ENCODE results near the gene SIRT2.

Gene SIRT2

GRCh38 chr19:38912600-38913514, 13.4 kb upstream of the SIRT2 start:
- Mint-ChIP-seq H3K4me3 (no peak overlapping the region), H3K4me1 (ENCODE audit: low read depth) (peaks cover 16% of the 10 kb centered on the region), H3K27me3 (no peaks in the 10 kb centered on the region), H3K9me3 (no peaks in the 10 kb centered on the region), H3K27ac (peak overlapping the region; percentile 50), H3K36me3 (ENCODE audit: low read depth) (peaks cover 34% of the 10 kb centered on the region)
- DNase-seq: no peak

GRCh38 chr19:38911388-38912001, 12.1 kb upstream of the SIRT2 start:
- no peaks in the 10 kb centered on the region for H3K9me3 Mint-ChIP-seq
- no peak overlapping the region for H3K4me3 Mint-ChIP-seq
- no peaks in the 10 kb centered on the region for H3K27me3 Mint-ChIP-seq
- no peak for DNase-seq
- H3K4me1 Mint-ChIP-seq (ENCODE audit: low read depth): peaks cover 19% of the 10 kb centered on the region
- H3K36me3 Mint-ChIP-seq (ENCODE audit: low read depth): peaks cover 45% of the 10 kb centered on the region
- H3K27ac Mint-ChIP-seq: no peak overlapping the region

GRCh38 chr19:38910488-38910887, 11.1 kb upstream of the SIRT2 start:
- no peak for DNase-seq
- H3K4me1 Mint-ChIP-seq (ENCODE audit: low read depth): peaks cover 19% of the 10 kb centered on the region
- H3K27me3 Mint-ChIP-seq: no peaks in the 10 kb centered on the region
- H3K36me3 Mint-ChIP-seq (ENCODE audit: low read depth): peaks cover 44% of the 10 kb centered on the region
- H3K4me3 Mint-ChIP-seq: no peak overlapping the region
- no peak overlapping the region for H3K27ac Mint-ChIP-seq
- H3K9me3 Mint-ChIP-seq: no peaks in the 10 kb centered on the region

GRCh38 chr19:38908911-38909310, 9.5 kb upstream of the SIRT2 start:
- peak overlapping the region; percentile 59 for H3K27ac Mint-ChIP-seq
- H3K36me3 Mint-ChIP-seq (ENCODE audit: low read depth): peaks cover 52% of the 10 kb centered on the region

GRCh38 chr19:38907670-38908069, 8.3 kb upstream of the SIRT2 start:
- no peak overlapping the region for H3K4me3 Mint-ChIP-seq
- H3K27ac Mint-ChIP-seq: peak overlapping the region; percentile 33
- H3K4me1 Mint-ChIP-seq (ENCODE audit: low read depth): peaks cover 27% of the 10 kb centered on the region
- peaks cover 59% of the 10 kb centered on the region for H3K36me3 Mint-ChIP-seq (ENCODE audit: low read depth)
- no peak for DNase-seq
- no peaks in the 10 kb centered on the region for H3K9me3 Mint-ChIP-seq
- no peaks in the 10 kb centered on the region for H3K27me3 Mint-ChIP-seq

More at GRCh38 chr19:38908911-38909310, 9.5 kb upstream of the SIRT2 start:
- Mint-ChIP-seq H3K4me3 (no peak overlapping the region), H3K9me3 (no peaks in the 10 kb centered on the region), H3K4me1 (ENCODE audit: low read depth) (peaks cover 25% of the 10 kb centered on the region), H3K27me3 (no peaks in the 10 kb centered on the region)
- no peak for DNase-seq

GRCh38 chr19:38907227-38907626, 7.8 kb upstream of the SIRT2 start:
- Mint-ChIP-seq H3K4me3 (no peak overlapping the region), H3K36me3 (ENCODE audit: low read depth) (peaks cover 62% of the 10 kb centered on the region), H3K4me1 (ENCODE audit: low read depth) (peaks cover 24% of the 10 kb centered on the region), H3K9me3 (no peaks in the 10 kb centered on the region), H3K27me3 (no peaks in the 10 kb centered on the region), H3K27ac (no peak overlapping the region)
- no peak for DNase-seq

GRCh38 chr19:38905620-38906019, 6.2 kb upstream of the SIRT2 start:
- peaks cover 35% of the 10 kb centered on the region for H3K4me1 Mint-ChIP-seq (ENCODE audit: low read depth)
- no peak for DNase-seq
- peaks cover 73% of the 10 kb centered on the region for H3K36me3 Mint-ChIP-seq (ENCODE audit: low read depth)
- no peak overlapping the region for H3K27ac Mint-ChIP-seq
- no peak overlapping the region for H3K4me3 Mint-ChIP-seq
- no peaks in the 10 kb centered on the region for H3K9me3 Mint-ChIP-seq
- H3K27me3 Mint-ChIP-seq: no peaks in the 10 kb centered on the region

- Mint-ChIP-seq H3K4me3 (no peak overlapping the region), H3K4me1 (ENCODE audit: low read depth) (peaks cover 36% of the 10 kb centered on the region), H3K36me3 (ENCODE audit: low read depth) (peaks cover 77% of the 10 kb centered on the region), H3K27me3 (no peaks in the 10 kb centered on the region), H3K9me3 (no peaks in the 10 kb centered on the region), H3K27ac (peak overlapping the region; percentile 7)
- DNase-seq: no peak
Observed at GRCh38 chr19:38904581-38905539, 5.4 kb upstream of the SIRT2 start.

- H3K4me3 Mint-ChIP-seq: peak overlapping the region; percentile 97
- H3K36me3 Mint-ChIP-seq (ENCODE audit: low read depth): peaks cover 58% of the 10 kb centered on the region
- peaks cover 48% of the 10 kb centered on the region for H3K4me1 Mint-ChIP-seq (ENCODE audit: low read depth)
- no peak for DNase-seq
- H3K9me3 Mint-ChIP-seq: no peaks in the 10 kb centered on the region
- no peaks in the 10 kb centered on the region for H3K27me3 Mint-ChIP-seq
- peak overlapping the region; percentile 37 for H3K27ac Mint-ChIP-seq
Observed at GRCh38 chr19:38901683-38902082, 2.3 kb upstream of the SIRT2 start.

- peak overlapping the region; percentile 97 for H3K4me3 Mint-ChIP-seq
- peaks cover 48% of the 10 kb centered on the region for H3K4me1 Mint-ChIP-seq (ENCODE audit: low read depth)
- no peaks in the 10 kb centered on the region for H3K27me3 Mint-ChIP-seq
- peaks cover 52% of the 10 kb centered on the region for H3K36me3 Mint-ChIP-seq (ENCODE audit: low read depth)
- H3K9me3 Mint-ChIP-seq: no peaks in the 10 kb centered on the region
- H3K27ac Mint-ChIP-seq: peak overlapping the region; percentile 94
- DNase-seq: no peak
Observed at GRCh38 chr19:38900743-38901190, 1.3 kb upstream of the SIRT2 start.

GRCh38 chr19:38900202-38900629, 798 bp upstream of the SIRT2 start:
- Mint-ChIP-seq H3K4me3 (peak overlapping the region; percentile 97), H3K36me3 (ENCODE audit: low read depth) (peaks cover 46% of the 10 kb centered on the region), H3K27me3 (no peaks in the 10 kb centered on the region), H3K9me3 (no peaks in the 10 kb centered on the region), H3K4me1 (ENCODE audit: low read depth) (peaks cover 48% of the 10 kb centered on the region), H3K27ac (peak overlapping the region; percentile 94)
- DNase-seq: no peak

- peaks cover 42% of the 10 kb centered on the region for H3K4me1 Mint-ChIP-seq (ENCODE audit: low read depth)
- no peaks in the 10 kb centered on the region for H3K9me3 Mint-ChIP-seq
- H3K36me3 Mint-ChIP-seq (ENCODE audit: low read depth): peaks cover 35% of the 10 kb centered on the region
- H3K27ac Mint-ChIP-seq: peak overlapping the region; percentile 94
- peak overlapping the region; percentile 97 for H3K4me3 Mint-ChIP-seq
- DNase-seq: no peak
- no peaks in the 10 kb centered on the region for H3K27me3 Mint-ChIP-seq
Observed at GRCh38 chr19:38898788-38899446, 501 bp downstream of the SIRT2 start.

GRCh38 chr19:38894968-38895367, 4.5 kb downstream of the SIRT2 start:
- Mint-ChIP-seq H3K4me1 (ENCODE audit: low read depth) (peaks cover 22% of the 10 kb centered on the region), H3K36me3 (ENCODE audit: low read depth) (peaks cover 18% of the 10 kb centered on the region), H3K9me3 (no peaks in the 10 kb centered on the region), H3K27me3 (no peaks in the 10 kb centered on the region), H3K27ac (peak overlapping the region; percentile 16), H3K4me3 (no peak overlapping the region)
- DNase-seq: no peak

GRCh38 chr19:38893341-38893771, 6.1 kb downstream of the SIRT2 start:
- Mint-ChIP-seq H3K27me3 (no peaks in the 10 kb centered on the region), H3K4me1 (ENCODE audit: low read depth) (peaks cover 14% of the 10 kb centered on the region), H3K4me3 (no peak overlapping the region), H3K27ac (no peak overlapping the region), H3K9me3 (no peaks in the 10 kb centered on the region), H3K36me3 (ENCODE audit: low read depth) (peaks cover 24% of the 10 kb centered on the region)
- DNase-seq: no peak
